Neural progenitor cell (in vitro differentiated cells): ENCODE measurements around the gene CIART.

Source experiments
- EZH2phosphoT487 ChIP-seq: fragments of 200-600 bp; sonication (generic); IDR thresholded peaks from 2 replicates; pipeline ENCODE4 v1.6.1; 2017; ENCODE audit warnings: antibody characterized with exemption
- TF ChIP-seq, protein P1 (sequence below): fragments of 200-600 bp; sonication (generic); IDR thresholded peaks from 2 replicates; pipeline ENCODE4 v1.5.1; 2017; ENCODE audit warnings: antibody characterized with exemption, mild to moderate bottlenecking

DNA sequence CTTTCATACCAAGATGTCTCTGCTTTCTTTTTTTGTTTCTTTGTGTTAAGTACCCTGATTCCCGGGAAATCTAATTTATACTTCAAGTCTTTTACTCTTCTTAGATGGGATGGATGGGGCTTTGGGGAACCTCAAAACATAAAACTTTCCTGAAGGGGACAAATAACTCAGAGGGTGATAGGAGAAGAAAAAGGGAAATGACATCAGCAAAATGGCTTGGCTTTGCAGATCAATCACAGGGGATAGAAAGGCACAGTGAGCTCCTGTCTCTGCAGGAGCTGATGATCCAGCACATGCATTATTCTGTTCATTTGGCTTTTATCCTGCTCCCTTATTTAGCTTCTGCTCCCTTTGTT lies 26.2 kb upstream of the CIART start:
- TF ChIP-seq, protein P1, sequence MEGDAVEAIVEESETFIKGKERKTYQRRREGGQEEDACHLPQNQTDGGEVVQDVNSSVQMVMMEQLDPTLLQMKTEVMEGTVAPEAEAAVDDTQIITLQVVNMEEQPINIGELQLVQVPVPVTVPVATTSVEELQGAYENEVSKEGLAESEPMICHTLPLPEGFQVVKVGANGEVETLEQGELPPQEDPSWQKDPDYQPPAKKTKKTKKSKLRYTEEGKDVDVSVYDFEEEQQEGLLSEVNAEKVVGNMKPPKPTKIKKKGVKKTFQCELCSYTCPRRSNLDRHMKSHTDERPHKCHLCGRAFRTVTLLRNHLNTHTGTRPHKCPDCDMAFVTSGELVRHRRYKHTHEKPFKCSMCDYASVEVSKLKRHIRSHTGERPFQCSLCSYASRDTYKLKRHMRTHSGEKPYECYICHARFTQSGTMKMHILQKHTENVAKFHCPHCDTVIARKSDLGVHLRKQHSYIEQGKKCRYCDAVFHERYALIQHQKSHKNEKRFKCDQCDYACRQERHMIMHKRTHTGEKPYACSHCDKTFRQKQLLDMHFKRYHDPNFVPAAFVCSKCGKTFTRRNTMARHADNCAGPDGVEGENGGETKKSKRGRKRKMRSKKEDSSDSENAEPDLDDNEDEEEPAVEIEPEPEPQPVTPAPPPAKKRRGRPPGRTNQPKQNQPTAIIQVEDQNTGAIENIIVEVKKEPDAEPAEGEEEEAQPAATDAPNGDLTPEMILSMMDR: no peak
- TF ChIP-seq EZH2phosphoT487: no peak
